Measurements from ENCODE around the gene CPSF4.

- TF ChIP-seq, protein P1, sequence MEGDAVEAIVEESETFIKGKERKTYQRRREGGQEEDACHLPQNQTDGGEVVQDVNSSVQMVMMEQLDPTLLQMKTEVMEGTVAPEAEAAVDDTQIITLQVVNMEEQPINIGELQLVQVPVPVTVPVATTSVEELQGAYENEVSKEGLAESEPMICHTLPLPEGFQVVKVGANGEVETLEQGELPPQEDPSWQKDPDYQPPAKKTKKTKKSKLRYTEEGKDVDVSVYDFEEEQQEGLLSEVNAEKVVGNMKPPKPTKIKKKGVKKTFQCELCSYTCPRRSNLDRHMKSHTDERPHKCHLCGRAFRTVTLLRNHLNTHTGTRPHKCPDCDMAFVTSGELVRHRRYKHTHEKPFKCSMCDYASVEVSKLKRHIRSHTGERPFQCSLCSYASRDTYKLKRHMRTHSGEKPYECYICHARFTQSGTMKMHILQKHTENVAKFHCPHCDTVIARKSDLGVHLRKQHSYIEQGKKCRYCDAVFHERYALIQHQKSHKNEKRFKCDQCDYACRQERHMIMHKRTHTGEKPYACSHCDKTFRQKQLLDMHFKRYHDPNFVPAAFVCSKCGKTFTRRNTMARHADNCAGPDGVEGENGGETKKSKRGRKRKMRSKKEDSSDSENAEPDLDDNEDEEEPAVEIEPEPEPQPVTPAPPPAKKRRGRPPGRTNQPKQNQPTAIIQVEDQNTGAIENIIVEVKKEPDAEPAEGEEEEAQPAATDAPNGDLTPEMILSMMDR (conservative IDR thresholded peaks at IDR 0.05; ENCODE audit: low read length) = no peak
- no peak for TF ChIP-seq EZH2phosphoT487 (IDR thresholded peaks at IDR 0.05; ENCODE audit: borderline replicate concordance, low read depth, low read length)
These were observed 26.7 kb downstream of the CPSF4 start for GRCh38 chr7:99465421-99465768.
